Stimulated activated CD4-positive, alpha-beta T cell treated with anti-CD3 and anti-CD28 coated beads, Interleukin-4, amount 100 ng/mL, for 24 hours (primary cell): ENCODE measurements around the gene GRIFIN.
A peak's percentile ranks its signal among the peaks of the same experiment; 100 is the strongest.
"Not testable (repeated sequence)": the region's sequence is repeated elsewhere in the genome, so short reads cannot be mapped to it uniquely, and the experiment has no call there.

ENCODE experiments used
- DNase-seq: peaks from one replicate; pipeline ENCODE4 v3.0.0-alpha.2; 2020

The GRIFIN gene

DNA sequence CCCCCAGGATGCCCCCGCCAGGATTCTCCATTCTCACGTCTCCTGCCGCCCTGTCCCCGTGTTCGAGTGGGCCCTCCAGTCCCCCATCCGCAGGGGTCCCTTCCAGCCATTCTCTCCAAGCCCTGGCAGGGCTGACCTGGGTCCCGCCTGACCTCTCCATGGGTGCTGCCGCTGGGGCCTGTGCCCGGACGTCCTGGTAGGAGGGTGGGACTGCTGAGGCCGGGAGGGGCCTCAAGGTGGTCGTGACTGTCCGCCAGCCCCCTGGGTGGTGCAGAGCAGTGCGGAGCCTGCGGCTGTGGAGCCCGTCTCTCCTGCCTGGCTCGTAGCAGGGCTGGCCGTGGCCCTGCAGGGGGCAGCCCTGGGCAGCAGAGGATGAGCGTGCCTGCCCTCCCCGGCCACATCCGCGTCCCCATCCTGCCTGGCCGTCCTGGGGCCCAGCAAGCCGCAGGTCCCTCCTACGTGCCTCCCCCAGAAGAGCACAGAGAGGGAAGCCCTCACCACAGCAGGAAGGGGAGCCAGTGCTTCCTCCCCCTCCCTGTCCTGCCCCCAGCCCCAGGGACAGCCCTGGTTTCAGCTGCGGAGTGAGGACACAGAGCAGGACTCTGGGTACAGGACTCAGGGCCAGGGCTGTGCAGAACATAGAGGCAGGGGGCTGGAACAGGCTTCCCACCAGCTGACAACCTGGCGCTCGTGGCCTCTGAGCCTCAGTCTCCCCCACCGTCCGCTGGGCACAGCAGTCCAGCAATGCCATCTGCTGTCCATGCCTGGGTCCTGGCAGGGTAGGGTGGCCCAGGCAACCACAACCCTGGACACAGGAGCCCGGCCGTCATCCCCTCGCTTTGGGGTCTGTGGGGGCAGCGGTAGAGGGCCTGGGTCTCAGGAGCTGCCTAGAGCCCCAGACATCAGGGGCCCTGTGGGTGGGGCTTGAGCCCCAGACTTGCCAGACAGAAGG lies 1.5 kb upstream of the GRIFIN start:
- peak; percentile 49 for DNase-seq

DNA sequence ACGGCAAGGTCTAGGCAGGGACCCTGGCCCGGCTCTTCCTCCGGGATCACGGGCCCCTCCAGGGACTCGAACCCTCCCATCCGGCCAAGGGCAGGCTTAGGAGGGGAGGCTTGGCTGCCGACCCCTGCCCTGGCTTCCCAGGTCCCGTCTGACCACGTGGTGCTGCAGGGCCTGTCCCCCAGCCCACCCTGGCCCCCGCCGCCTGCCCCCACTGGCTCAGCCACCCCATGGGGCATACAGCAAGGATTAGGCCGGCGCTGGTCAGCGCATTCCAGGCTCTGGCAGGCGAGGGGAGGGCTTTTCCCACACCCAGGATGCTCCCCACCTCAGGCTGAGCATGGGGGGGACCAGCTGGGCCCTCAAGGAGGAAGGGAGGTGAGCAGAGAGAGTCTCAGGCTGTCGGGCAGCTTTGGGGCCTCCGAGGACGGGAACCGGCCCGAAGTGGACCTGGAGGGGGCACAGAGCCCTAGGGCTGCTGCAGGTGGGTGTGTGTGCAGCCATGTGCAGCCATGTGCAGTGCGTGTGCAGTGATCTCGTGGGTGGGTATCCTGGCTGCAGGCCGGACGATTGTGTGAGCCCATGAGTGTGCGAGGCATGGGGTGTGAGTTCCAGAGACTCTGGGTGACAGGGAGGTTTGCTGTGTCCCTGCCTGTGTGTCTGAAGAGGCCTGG lies 713 bp upstream of the GRIFIN start:
- no peak for DNase-seq

DNA sequence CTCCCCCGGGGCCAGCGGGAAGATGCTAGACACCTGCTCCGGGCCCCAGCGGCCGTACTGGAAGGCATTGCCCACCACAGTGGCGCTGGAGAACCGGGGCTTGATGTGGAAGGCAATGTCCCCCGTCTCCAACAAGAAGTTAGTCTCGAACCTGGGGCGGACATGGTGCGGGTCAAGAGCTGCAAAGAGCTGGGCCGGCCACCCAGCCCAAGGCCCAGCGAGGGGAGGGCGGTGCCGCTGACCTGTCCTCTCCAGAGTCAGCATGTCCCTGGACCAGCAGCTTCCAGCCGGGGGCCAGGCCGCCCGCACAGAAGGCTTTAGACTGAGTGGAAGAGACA lies 551 bp downstream of the GRIFIN start:
- no peak for DNase-seq

DNA sequence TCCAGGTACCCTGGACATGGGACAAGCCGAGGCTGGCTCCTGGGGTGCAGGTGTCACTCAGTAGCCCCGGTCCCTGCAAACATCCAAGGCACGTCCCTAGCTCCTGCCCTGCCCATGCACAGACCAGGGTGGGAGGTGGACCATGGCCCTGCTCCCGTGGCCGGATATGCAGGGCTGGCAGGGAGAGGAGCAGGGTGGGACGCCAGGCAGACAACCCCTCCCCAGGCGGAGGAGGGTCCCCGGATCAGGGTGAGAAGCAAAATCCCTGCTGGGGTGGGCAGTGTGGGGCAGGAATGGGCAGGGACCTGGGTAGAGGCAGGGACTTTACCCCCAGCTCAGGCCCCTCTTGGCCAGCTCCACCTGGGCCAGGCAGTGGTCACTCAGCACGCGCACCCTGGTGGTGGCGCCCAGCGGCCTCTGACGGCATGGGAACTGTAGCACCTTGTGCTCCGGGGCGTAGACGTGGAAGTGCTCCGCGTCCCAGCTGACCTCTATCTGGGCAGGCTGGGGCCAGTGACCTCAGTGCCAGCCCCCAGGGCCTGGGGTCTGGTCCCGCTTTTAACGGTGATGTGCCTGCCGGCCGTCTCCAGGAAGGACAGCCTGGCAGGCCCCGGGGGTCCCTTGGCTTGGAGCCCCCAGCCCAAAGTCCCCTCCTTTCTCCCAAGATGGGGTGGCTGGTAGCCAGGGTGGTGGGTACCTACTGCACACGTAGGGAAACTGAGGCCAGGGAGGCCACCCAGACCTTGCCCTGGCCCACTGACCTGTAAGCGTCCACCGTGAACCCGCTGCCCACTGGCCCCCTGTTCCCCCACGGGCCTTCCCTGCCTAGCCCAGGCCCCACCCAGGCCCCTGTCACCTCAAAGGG lies 1.2 kb downstream of the GRIFIN start:
- DNase-seq, result no peak

DNA sequence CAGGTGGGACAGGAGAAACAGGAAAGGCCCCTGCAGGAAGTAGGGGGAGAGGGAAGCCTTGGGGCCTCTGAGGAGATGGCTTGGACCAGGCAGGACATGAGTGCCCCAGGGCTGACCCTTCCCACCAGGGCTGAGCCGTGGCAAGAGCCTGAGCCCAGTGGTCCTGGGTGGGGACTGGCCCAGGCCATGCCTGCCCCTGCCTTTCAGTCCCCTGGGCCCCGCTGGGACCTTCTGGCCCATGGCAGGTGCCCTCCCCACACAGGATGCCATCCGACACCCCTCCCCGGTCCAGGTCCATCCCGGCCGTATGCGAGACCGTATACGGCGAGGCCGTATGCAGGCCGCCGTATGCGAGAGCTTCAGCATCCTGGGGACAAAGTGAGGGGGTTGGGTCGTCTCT lies 2.0 kb downstream of the GRIFIN start:
- DNase-seq, result no peak

DNA sequence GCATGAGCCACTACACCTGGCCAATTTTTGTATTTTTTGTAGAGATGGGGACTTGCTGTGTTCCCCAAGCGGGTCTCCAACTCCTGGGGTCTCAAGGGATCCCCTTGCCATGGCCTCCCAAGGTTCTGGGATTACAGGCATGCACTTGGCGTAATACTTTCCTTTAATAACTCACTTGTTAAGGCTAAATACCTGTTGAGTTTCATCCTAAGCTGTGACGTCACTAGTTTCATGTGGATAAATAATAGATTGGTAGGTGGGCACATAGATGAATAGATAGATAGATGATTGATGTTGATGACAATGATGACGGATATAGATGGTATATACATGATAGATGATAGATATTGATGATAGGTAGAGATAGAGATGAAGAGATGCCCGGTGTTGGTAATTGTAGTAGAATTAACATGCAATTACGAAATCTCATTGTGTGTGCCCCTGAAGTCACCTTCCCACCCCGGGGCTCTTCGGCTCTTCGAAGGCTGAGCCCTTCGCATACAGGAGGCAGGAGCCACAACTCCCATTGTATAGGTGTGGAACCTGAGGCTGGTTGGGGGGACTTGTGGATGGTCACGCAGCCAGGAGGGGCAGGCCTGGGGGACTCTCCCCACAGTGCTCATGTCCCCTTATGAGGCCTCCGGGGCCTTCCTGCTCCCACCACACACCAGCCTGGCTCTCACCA lies 2.6 kb downstream of the GRIFIN start:
- DNase-seq, result no peak

DNA sequence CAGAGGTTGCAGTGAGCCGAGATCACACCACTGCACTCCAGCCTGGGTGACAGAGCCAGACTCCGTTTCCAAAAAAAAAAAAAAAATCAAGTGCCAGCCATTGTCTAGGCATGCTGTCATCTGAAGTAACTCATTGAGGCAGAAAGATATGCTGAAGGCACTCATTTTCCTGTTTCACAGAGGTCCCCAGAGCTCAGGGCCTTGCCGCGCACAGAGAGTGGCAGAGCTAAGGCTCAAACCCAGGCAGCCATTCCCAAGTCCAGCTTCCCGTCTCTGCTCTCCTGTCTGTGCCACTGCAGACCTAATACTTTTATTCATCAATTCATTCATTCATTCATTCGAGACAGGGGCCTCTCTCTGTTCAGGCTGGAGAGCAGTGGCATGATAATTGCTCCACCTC lies 3.5 kb downstream of the GRIFIN start:
- DNase-seq, result no peak

DNA sequence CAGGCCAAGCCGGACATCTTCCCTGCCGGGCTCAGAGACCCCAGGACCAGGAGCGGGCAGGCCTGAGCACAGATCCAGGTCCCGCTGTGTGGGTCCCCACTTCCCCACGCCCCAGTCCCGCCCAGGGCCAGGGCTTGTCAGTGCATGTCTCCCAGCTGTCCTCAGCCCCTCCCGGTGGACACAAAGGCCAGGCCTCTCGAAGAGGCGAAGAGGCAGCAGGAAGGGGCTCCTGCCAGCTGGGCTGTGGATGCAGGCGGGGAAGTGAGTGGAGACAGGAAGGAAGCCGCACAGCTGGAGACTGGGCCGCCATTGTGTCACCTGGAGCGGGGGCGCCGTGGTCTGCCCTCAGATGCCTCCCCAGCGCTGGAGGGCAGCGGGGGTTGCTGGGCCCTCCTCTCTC lies 4.8 kb downstream of the GRIFIN start:
- DNase-seq, result no peak

DNA sequence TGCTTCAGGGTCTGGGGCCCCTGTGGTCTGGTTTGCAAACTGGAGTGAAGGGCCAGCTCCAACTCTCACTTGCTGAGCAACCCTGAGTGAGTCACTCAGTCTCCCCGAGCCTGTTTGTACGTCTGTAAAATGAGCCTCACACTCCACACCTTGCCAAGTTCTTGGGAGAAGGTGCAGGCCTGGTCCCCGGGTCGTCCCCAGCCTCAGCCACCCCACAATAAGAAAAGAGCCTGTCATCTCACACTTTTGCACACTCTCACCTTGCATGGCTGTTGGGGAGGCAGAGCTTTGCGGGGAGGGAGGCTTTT lies 5.2 kb downstream of the GRIFIN start:
- no peak for DNase-seq

DNA sequence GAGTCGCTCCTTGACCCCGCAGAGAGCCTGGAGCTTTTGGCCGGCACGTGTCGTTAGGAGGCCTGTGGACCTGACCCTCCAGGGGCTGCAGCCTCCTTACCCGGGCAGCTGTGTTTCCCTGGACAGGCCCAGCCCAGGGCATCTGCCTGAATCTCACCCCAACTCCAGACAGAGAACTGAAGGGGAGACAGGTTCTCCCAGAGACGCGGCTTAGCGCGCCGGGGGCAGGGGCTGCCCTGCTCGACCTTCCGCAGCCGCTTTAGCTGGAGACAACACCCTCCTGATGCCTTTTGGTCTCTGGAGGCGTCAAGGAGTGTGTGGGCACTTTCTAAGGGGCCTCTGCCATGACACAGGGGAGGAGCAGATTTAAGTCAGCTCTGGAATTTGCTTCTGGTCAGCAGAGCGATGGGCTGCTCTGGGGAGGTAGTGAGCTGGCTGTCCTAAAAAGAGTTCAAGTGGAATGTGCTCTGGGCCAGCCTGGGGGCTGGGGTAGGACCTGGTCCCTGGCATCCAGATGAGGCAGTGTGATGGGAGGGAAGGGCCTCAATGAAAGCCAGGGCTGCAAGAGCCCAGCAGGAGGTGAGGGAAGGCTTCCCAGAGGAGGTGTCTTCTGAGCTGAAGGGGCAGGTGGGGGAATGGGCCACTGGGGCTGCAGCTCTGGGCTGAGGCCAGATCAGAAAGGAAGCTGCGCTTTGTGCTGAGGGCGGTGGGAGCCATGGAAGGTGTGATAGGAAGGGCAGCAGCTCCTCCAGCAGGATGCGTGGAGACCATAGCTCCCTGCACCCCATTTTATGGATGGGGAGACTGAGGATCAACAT lies 5.8 kb downstream of the GRIFIN start:
- no peak for DNase-seq

DNA sequence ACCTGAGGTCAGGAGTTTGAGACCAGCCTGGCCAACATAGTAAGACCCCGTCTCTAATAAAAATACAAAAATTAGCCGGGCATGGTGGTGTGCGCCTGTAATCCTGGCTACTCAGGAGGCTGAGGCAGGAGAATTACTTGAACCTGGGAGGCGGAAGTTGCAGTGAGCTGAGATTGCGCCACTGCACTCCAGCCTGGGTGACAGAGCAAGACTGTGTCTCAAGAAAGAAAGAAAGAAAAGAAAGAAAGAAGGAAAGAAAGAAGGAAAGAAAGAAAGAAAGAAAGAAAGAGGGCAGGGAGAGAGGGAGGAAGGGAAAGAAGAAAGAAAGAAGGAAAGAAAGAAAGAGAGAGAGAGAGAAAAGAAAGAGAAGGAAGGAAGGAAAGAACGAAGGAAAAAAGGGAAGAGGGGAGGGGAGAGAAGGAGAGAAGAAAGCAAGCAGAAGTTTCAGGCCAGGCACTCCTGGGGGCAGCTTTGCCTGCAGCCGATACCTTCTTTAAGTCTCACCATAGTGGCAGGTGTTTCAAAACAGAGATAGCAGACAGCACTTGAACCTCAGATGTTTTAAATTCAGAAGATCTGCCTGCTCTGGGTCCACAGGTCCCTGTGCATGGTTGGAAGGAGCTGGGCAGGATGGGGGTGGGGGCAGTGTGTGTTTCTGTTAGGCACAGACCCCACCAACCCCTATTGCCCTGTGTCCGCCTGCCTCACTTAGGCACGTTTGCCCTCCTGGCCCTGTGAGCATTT lies 6.6 kb downstream of the GRIFIN start:
- not testable (repeated sequence) for DNase-seq

DNA sequence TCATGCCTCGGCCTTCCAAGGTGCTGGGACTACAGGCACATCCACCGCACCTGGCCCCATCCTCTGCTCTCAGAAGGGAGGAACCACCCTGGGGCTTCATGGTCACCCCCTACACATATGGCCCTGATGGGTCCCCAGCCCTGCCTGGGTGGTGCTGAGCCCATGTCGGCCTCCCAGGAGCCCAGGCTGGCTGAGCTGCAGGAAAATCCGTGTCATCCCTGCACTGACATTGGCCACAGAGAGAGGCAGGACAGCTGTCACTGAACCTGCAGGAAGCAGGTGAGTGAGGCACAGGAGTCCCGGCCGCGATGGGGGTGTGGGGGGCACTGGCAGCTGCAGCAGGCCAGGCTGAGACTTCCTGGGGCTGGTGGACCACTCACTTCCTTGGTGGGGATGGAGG lies 8.0 kb downstream of the GRIFIN start:
- no peak for DNase-seq

DNA sequence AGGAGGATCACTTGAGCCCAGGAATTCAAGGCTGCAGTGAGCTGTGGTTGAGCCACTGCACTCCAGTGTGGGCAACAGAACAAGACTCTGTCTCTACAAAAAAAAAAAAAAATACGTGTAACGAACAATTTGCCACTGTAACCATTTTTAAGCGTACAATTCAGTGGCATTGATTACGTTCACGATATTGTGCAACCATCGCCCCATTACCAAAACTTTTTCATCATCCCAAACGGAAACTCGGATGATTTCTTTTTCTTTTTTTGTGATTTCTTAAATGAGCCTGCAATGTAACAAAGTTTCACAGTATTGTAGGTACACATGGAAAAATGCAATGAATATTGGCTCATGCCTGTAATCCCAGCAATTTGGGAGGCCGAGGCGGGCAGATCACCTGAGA lies 9.5 kb downstream of the GRIFIN start:
- no peak for DNase-seq

DNA sequence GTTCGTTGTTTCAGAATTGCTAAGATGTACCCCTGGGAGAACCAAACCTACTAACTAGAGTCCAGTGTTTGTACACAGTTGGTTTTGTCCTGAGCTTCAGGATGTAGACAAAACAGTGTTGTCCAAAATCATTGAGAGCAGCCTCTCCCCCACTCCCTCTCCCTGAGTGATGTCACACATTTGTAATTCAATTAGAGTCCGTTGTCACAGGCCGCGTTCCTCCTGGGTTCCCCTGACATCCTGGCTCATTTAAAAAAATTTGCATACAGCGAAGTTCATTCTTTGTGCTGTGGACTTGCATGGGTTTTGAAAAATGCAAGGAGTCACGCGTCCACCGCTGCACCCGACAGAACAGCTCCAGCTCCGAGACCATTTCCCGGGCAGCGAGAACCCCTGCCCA lies 10.3 kb downstream of the GRIFIN start:
- DNase-seq, result no peak

DNA sequence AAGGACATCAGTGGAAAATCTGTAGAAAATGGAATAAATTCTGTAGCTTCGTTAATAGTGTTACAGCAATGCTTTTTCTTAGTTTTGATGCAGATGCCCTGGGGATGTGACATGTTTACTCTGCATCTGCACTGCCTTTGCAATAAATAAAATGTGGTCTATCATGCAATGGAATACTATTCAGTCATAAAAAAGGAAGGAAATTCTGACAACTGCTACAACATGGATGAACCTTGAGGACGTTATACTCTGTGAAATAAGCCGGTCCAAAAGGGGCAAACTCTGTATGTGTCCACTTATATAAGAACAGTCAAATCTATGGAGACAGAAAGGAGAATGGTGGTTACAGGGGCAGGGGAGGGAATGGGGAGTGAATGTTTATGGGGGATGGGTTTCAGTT lies 13.5 kb downstream of the GRIFIN start:
- no peak for DNase-seq

DNA sequence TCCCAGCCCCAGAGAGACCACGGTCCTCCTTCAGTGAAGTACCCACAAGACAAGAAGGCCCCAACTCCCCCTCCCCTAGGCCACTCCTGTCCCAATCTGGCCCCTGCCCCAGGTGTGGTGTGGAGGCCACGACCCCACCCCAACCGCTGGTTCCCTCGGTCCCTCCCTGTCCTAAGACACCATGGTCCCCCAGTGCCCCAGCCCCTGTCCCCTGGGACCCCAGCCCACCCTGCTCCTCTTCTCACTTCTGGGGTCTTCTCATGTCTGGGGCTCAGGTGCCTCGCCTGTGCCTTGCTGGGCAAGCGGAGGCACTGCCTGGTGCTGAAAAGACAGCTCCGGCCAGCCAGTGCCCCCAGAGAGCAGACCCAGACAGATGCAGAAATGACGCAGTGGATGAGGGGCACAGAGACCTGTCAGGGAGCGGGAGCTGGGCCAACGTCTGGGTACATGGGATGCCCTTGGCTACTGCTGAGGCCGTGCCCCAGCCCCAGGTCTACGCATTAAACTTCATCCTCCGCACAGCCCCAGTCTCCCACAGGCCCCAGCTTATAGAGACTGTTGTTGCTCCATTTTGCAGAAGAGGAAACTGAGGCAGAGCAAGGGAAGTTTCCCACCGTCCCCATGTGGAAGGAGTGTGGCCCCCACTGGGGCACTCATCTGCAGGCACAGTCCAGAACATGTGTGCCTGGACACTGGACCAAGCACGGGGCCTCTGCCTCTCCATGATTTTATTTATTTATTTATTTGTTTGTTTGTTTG lies 14.8 kb downstream of the GRIFIN start:
- DNase-seq, result no peak

DNA sequence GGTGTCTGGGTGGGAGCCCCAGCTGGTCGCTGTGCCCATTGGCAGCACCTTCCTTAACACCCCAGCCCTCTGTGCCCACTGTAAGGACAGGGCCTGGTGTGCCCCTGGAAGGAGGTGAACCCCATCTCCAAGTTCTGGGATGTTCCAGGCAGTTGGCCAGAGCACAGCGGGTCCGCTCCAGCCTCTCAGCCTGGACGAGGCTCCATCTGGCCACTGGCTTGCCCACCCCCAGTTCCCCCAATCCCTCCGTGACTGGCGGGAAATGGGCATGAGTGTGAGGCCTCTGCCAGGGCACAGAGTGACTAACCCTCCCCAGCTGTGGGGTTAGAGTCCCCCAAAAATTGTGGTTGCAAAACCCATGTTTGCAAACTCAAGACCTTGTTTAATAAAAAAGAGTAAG lies 15.6 kb downstream of the GRIFIN start:
- no peak for DNase-seq

DNA sequence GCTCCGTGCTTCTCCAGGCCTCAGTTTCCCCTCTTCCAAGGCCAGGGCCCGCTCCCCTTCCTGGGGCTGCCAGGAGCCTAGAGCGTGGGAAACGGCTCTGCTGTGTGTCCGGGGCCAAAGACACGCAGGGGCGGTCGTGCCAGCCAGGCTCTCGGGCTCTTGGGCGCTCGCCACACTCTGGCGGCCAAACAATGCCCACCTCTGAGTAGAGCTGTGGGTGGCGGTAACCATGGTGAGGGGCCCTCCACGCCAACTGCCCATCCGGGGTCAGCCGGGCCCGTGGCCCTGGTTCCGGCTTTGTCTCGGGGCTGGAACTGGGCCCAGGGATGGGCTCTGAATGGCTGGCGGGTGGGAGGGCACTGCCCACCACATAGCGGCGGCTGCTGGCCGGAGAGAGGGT lies 16.0 kb downstream of the GRIFIN start:
- DNase-seq, result no peak

DNA sequence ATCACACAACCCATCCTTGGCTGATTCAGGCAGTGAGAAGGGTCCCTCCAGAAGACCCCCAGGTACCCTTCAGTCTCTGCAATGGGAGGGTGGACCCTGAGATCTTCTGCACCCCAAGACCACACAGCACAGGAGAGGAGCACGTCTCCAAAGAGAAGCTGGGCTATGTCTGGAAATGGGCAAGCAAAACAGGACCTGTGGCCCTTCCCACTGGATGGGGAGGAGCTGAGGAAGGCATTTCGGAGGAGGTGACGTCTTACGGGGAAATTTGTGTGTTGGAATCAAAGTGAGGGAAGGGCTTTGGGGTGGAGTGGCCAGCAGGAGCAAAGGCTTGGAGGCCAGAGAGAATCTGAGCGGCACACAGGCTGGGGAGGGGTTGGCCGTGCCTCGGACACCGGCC lies 16.5 kb downstream of the GRIFIN start:
- DNase-seq, result no peak

DNA sequence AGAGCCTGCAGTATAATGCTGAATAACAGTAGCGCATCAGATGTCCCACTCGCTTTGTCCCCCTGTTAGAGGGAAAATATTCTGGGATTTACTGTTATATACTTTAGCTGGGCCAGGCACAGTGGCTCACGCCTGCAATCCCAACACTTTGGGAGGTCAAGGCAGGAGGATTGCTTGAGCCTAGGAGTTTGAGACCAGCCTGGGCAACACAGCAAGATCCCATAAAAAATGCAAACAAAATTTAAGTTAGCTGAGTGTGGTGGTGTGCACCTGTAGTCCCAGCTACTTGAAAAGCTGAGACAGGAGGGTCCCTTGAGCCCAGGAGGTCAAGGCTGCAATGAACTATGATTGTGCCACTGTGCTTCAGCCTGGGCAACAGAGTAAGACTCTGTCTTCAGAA lies 22.3 kb downstream of the GRIFIN start:
- not testable (repeated sequence) for DNase-seq
